Endothelial cell (in vitro differentiated cells): Measurements from ENCODE around the gene EYA2. TPM values are rescaled to one million over a fixed set of nuclear protein-coding genes. Genes with fewer than 3 reads are reported as not detected.

Source experiments
- DNase-seq: peaks from one replicate; pipeline ENCODE4 v3.0.0; 2021; ENCODE audit warnings: low spot score
- H3K27ac Mint-ChIP-seq: one replicate; pipeline ENCODE4 v1.8.0; 2021; ENCODE audit warnings: mixed read lengths, inconsistent platforms; ENCODE audit not compliant: unreplicated experiment
- H3K27me3 Mint-ChIP-seq: one replicate; pipeline ENCODE4 v1.8.0; 2021; ENCODE audit warnings: mild to moderate bottlenecking, moderate library complexity, mixed read lengths, inconsistent platforms; ENCODE audit not compliant: unreplicated experiment
- H3K36me3 Mint-ChIP-seq: one replicate; pipeline ENCODE4 v1.8.0; 2021; ENCODE audit warnings: mild to moderate bottlenecking, low read depth, mixed read lengths, inconsistent platforms; ENCODE audit not compliant: unreplicated experiment
- H3K4me1 Mint-ChIP-seq: one replicate; pipeline ENCODE4 v1.8.0; 2021; ENCODE audit warnings: mild to moderate bottlenecking, mixed read lengths, inconsistent platforms; ENCODE audit not compliant: unreplicated experiment
- H3K4me3 Mint-ChIP-seq: one replicate; pipeline ENCODE4 v1.8.0; 2021; ENCODE audit warnings: mild to moderate bottlenecking, mixed read lengths, inconsistent platforms; ENCODE audit not compliant: unreplicated experiment
- H3K9me3 Mint-ChIP-seq: one replicate; pipeline ENCODE4 v1.8.0; 2021; ENCODE audit warnings: mixed read lengths, inconsistent platforms; ENCODE audit not compliant: unreplicated experiment
- total RNA-seq: library from RNA; stranded (reverse); fragmentation: NEBNext Ultra II Directional; extraction: Animal tissue kit (Norgen Biotek cat#: 25700); gene quantifications from one replicate; pipeline ENCODE4 v1.2.1, GENCODE V29; 2021; ENCODE audit not compliant: unreplicated experiment
- TF ChIP-seq, protein P1 (sequence below): fragments of 200-600 bp; sonication (generic); IDR thresholded peaks from one replicate; pipeline ENCODE4 v1.5.0; 2021; ENCODE audit warnings: antibody characterized with exemption; ENCODE audit not compliant: unreplicated experiment

EYA2 gene
- total RNA-seq, 1 donor from 2014 or later = not detected

DNA sequence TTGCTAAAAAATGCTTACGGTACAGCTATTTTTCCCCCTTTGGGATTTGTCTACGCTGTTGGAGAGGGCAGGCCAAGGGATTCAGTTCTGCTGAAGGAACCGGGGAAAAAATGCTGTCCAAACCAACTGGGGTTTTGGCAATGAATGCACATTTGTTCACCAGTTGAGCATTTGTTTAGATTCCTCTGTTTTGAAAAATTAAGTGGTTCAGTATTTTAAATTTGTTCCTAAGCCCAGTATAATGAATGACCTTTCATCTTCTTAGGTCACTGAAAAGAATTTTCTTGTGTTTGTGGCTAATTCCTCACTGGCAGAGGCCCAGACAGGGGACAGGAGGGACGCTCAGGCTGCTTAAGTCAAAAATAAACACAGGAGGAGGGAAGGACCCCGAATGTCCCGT, 10.8 kb upstream of the EYA2 start:
- H3K4me3 Mint-ChIP-seq = no peak overlapping the region
- no peak for DNase-seq
- H3K27me3 Mint-ChIP-seq = no peaks in the 10 kb centered on the region
- H3K36me3 Mint-ChIP-seq = no peaks in the 10 kb centered on the region
- H3K27ac Mint-ChIP-seq = no peak overlapping the region
- TF ChIP-seq, protein P1, sequence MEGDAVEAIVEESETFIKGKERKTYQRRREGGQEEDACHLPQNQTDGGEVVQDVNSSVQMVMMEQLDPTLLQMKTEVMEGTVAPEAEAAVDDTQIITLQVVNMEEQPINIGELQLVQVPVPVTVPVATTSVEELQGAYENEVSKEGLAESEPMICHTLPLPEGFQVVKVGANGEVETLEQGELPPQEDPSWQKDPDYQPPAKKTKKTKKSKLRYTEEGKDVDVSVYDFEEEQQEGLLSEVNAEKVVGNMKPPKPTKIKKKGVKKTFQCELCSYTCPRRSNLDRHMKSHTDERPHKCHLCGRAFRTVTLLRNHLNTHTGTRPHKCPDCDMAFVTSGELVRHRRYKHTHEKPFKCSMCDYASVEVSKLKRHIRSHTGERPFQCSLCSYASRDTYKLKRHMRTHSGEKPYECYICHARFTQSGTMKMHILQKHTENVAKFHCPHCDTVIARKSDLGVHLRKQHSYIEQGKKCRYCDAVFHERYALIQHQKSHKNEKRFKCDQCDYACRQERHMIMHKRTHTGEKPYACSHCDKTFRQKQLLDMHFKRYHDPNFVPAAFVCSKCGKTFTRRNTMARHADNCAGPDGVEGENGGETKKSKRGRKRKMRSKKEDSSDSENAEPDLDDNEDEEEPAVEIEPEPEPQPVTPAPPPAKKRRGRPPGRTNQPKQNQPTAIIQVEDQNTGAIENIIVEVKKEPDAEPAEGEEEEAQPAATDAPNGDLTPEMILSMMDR = no peak
- H3K9me3 Mint-ChIP-seq = no peaks in the 10 kb centered on the region
- peaks cover 3% of the 10 kb centered on the region for H3K4me1 Mint-ChIP-seq

DNA sequence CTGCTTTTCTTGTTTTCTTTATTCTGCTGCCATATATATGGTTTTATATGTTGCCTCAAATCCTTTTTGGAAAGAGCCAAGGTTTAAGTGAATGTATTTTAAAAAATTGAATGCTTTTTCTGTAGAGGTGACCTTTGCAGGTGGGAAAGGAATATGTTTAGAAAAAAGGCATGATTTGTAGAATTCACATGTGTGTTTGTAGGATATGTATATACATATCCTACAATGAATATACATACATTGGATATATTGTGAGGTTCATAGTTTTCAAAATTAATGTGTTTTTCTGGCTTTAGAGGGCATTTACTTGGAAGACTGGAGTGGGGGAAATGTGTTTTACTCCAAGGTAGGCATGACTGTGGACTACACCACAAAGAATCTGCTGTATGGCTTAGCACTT, 4.0 kb upstream of the EYA2 start:
- Mint-ChIP-seq H3K4me3 (no peak overlapping the region), H3K27ac (no peak overlapping the region), H3K27me3 (peaks cover 9% of the 10 kb centered on the region), H3K36me3 (no peaks in the 10 kb centered on the region), H3K9me3 (no peaks in the 10 kb centered on the region), H3K4me1 (peaks cover 3% of the 10 kb centered on the region)
- TF ChIP-seq, protein P1 = no peak
- DNase-seq = no peak

DNA sequence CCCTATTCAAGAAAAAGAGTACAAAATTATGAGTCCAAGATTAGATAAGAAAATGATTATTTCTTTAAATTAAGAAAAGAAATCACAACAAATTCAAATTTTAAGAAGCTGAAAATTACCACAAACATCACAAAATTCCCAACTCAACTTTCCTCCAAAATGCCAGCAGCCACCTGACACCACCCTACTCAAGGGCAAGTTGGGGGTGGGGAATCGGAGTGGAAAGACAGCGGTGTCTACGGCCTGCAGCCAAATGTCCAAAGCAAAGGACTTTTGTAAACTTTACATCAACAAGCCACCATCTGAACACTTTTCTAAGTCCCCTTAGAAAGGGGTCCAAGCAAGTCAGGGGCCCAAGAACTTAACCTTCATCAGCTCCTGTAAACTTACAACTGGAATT, 1.6 kb upstream of the EYA2 start:
- no peak for DNase-seq
- TF ChIP-seq, protein P1 = no peak
- H3K36me3 Mint-ChIP-seq = no peaks in the 10 kb centered on the region
- no peak overlapping the region for H3K4me3 Mint-ChIP-seq
- H3K27ac Mint-ChIP-seq = no peak overlapping the region
- H3K9me3 Mint-ChIP-seq = no peaks in the 10 kb centered on the region
- H3K27me3 Mint-ChIP-seq = peaks cover 9% of the 10 kb centered on the region
- peaks cover 3% of the 10 kb centered on the region for H3K4me1 Mint-ChIP-seq

DNA sequence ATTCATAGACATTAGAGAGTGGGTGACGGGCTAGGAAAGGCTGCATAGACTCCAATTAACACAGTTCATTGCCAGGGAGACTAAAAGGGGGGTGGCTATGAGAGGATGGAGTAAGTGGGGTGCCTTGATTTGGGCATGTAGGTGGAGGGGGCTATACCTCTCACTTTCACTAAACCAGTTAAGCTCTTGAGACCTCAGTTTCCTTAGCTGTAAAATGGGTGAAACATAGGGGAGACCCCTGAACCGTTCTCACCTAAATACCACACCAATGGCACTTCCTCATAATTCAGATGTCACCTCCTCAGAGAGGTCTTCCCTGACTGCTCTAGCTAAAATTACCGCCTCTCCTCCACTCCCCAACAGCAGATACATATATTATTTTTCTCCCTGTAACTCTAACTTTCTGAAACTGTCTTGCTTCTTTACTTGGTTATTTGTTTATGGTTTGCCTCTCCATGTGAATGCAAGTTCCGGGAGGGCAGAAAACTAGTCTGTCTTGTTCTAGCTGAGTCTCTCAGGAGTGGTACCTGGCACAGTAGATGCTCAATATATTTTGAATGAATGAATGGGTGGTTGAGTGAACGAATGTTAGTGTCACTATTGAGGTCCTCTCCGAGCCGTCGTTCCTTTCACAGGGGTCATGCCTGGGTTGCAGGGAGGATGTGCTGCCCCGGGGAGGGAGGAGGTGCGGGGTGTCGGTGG, 615 bp upstream of the EYA2 start:
- TF ChIP-seq, protein P1 = no peak
- no peak for DNase-seq
- peaks cover 3% of the 10 kb centered on the region for H3K4me1 Mint-ChIP-seq
- no peak overlapping the region for H3K27ac Mint-ChIP-seq
- no peaks in the 10 kb centered on the region for H3K36me3 Mint-ChIP-seq
- no peaks in the 10 kb centered on the region for H3K9me3 Mint-ChIP-seq
- peaks cover 9% of the 10 kb centered on the region for H3K27me3 Mint-ChIP-seq
- H3K4me3 Mint-ChIP-seq = peak overlapping the region; percentile 73
